Mucosa of descending colon (tissue), 3 donors: ENCODE measurements around the gene AADACL4. TPM values are rescaled to one million over a fixed set of nuclear protein-coding genes. Genes with fewer than 3 reads are reported as not detected.
A peak's percentile ranks its signal among the peaks of the same experiment; 100 is the strongest.

Experiments used
- ATAC-seq: fragments of 200-7000 bp; cut with Tn5 transposase; one replicate; pipeline ENCODE4 v1.9.1; 2020; ENCODE audit warnings: mild to moderate bottlenecking, moderate library complexity
- DNase-seq, 3 donors: peaks; one replicate each; pipeline ENCODE4 v3.0.0-alpha.2; 2020
- H3K36me3 ChIP-seq: fragments of 200-600 bp; one replicate; pipeline ENCODE4 v1.8.0; 2021; ENCODE audit warnings: low read depth, mild to moderate bottlenecking
- H3K4me1 ChIP-seq: fragments of 200-600 bp; one replicate; pipeline ENCODE4 v1.8.0; 2021; ENCODE audit warnings: low read depth, mild to moderate bottlenecking
- H3K4me3 ChIP-seq: fragments of 200-600 bp; one replicate; pipeline ENCODE4 v1.8.0; 2021; ENCODE audit warnings: mild to moderate bottlenecking
- H3K9me3 ChIP-seq: fragments of 200-600 bp; one replicate; pipeline ENCODE4 v1.8.0; 2021; ENCODE audit warnings: mild to moderate bottlenecking
- intact Hi-C, 2 donors: fragments of 100-400 bp; cut with DNase I in 1 of 2; cut with micrococcal nuclease in 1 of 2; formaldehyde crosslinking; loops; one replicate each; pipeline versions ENCODE4 v1.11.0 to v1.11.1; 2022; cut with DNase I, micrococcal nuclease
- total RNA-seq, 3 donors: library from RNA; stranded (reverse); fragmentation: NEBNext Ultra II Directional in 2 of 3; extraction: Animal tissue kit (Norgen Biotek cat#: 25700) in 2 of 3; gene quantifications; one replicate each; pipeline versions ENCODE4 v1.2.1 to v1.2.4, GENCODE V29; 2021 to 2023
- TF ChIP-seq, protein P1 (sequence below): fragments of 200-600 bp; IDR thresholded peaks from one replicate; pipeline ENCODE4 v1.8.0; 2022; ENCODE audit warnings: antibody characterized with exemption, mild to moderate bottlenecking
- donor health status: DM: no; HTN: no; CAD: no; lungs with moderate emphysema.
- donor health status: DM: no; HTN: no; CAD: no.
- donor health status: DM: no; HTN: yes; CAD: no.

Gene AADACL4
- total RNA-seq, 3 donors from 2014 or later, result not detected

DNA sequence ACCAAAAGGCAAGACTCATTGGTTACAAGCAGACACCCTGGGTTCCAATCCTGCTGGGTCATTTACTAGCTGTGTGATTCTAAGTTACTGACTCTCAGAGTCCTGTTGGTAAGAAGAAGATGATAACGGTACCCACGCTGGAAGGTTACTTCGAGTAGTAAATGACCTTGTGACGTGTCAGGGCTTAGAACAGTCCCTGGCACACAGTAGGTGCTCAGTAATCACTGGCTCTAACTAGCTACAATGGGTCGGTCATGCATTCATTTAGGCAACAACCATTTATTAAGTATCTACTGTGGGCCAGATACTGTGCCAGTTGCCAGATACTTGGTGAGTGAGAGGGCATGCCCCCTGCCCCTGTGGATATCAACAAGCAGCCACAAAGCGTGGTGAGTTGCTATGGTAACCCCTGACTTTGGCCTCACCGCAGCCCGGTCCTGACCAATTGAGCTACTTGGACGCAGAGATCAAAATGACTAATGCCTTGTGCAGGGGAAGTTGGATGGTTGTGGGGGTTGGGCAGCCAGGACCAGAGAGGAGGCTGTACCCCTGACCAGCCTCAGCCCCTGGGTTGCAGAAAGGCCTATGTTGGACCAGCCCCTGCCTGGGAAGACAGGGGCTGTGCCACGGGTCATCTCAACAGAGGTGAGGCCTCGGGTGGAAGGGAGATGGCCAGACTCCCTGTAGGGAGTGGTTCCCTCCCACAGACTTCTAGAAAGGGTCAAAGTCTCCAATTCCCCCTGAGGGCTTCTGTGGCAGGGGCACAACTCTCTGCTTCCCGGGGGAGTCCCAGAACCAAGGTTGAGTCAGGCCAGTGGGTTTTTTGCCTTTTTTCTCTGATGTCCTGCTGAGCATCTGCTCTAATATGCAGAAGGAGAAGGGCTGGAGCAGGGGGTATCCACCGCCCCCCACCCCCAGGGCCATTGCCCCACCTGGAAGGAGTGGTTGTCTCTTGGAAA is 41.9 kb upstream of the AADACL4 start:
- ATAC-seq (no peak), DNase-seq (no peak)
- peaks cover 33% of the 10 kb centered on the region for H3K4me1 ChIP-seq

DNA sequence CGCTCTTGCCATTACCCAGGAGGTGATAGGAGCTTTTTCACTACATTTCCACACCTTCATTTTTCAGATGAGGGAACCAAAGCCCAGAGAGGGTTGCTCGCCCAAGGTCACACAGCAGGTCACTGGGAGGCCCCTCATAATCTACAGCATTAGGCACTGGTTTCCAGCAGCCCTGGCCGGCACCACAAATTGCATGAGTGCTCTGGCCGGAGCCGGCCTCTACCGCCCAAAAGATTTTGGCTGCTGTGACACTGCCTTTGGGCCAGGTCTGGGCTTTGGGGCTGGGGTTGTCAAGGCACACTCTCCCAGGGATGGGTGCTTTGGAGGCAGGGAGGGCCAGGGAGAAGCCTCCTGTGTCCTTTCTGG is 41.2 kb upstream of the AADACL4 start:
- ATAC-seq (no peak), DNase-seq (no peak)
- intact Hi-C loops, result no loop called here
- Histone ChIP-seq H3K4me3 (no peak overlapping the region), H3K9me3 (no peaks in the 10 kb centered on the region), H3K36me3 (no peaks in the 10 kb centered on the region), H3K4me1 (peaks cover 30% of the 10 kb centered on the region)
- TF ChIP-seq, protein P1, sequence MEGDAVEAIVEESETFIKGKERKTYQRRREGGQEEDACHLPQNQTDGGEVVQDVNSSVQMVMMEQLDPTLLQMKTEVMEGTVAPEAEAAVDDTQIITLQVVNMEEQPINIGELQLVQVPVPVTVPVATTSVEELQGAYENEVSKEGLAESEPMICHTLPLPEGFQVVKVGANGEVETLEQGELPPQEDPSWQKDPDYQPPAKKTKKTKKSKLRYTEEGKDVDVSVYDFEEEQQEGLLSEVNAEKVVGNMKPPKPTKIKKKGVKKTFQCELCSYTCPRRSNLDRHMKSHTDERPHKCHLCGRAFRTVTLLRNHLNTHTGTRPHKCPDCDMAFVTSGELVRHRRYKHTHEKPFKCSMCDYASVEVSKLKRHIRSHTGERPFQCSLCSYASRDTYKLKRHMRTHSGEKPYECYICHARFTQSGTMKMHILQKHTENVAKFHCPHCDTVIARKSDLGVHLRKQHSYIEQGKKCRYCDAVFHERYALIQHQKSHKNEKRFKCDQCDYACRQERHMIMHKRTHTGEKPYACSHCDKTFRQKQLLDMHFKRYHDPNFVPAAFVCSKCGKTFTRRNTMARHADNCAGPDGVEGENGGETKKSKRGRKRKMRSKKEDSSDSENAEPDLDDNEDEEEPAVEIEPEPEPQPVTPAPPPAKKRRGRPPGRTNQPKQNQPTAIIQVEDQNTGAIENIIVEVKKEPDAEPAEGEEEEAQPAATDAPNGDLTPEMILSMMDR, result no peak

More for the DNA sequence above, 41.9 kb upstream of the AADACL4 start:
- H3K36me3 ChIP-seq, result no peaks in the 10 kb centered on the region
- TF ChIP-seq, protein P1, result no peak
- H3K4me3 ChIP-seq, result no peak overlapping the region
- H3K9me3 ChIP-seq, result no peaks in the 10 kb centered on the region
- intact Hi-C loops, result no loop called here

DNA sequence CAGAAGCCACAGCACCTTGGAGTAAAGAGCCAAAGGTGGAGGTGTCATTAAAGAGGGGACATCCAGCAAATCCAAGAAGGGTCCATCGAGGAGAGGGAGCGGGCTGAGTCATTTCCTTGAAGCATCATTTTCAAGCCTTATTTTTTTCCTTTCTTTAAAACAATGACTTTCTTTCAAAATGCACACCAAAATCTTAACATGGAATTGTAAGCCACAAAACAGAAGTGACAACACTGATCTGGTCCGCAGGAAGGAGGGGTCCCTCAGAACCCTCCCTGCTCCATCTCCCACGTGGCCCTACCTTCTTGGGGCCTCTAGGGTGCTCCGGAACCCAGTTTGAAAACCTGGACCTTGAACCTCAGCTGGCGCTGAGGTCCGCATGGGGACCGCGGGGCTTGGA is 40.7 kb upstream of the AADACL4 start:
- ATAC-seq (no peak), DNase-seq (no peak)
- H3K4me3 ChIP-seq, result no peak overlapping the region
- peaks cover 30% of the 10 kb centered on the region for H3K4me1 ChIP-seq
- TF ChIP-seq, protein P1, result no peak
- no peaks in the 10 kb centered on the region for H3K36me3 ChIP-seq
- H3K9me3 ChIP-seq, result no peaks in the 10 kb centered on the region
- intact Hi-C loops, result no loop called here

DNA sequence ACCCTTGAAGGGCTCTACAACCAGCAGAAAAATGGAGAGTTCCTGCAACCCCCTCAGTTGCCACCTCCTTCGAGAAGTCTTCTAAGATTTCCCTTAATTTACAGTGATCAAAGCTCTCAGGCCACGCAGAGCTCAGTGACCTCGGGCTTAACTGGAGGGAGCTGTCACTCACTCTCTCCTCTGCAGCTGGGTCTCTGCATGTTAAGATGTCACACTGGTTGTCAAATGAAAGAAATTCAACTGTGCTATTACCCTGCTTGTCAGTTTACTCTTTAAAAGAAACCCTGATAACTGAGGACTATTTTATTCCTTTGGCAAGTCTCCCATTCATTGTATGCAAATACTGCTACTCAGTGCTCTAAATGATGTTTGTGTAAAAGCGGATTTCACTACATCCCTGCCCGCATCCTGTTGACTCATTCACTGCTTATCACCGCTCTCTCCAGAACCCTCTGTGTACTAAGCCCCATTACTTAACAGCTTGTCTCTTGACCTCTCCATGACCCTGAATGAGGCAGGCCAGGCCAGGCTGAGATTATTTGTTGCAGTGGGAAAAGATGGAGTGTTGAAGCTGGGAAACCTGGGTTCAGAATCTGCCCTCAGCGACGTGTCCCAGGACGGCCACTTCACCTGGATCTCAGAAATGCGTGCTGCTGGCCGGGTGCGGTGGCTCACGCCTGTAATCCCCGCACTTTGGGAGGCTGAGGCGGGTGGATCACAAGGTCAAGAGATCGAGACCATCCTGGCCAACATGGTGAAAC is 39.6 kb upstream of the AADACL4 start:
- ATAC-seq, result peak; percentile 88
- Histone ChIP-seq H3K4me3 (no peak overlapping the region), H3K4me1 (peaks cover 30% of the 10 kb centered on the region), H3K36me3 (no peaks in the 10 kb centered on the region), H3K9me3 (no peaks in the 10 kb centered on the region)
- TF ChIP-seq, protein P1, result no peak
- peak in 1 of 3 donors; percentile 67 for DNase-seq
- intact Hi-C loops, result no loop called here

DNA sequence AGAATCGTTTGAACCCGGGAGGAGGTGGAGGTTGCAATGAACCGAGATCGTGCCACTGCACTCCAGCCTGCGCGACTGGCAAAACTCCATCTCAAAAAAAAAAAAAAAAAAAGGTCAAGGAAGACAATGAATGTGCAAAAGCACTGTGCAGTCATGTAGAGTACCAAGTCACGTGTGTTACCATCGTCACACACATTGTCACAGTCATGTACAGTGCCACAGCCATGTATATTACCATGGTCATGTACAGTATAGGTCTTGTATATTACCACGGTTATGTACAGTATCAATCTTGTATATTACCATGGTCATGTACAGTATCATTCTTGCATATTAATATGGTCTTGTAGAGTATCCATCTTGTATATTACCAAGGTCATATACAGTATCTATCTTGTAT is 38.9 kb upstream of the AADACL4 start:
- intact Hi-C loops, result no loop called here
- Histone ChIP-seq H3K4me3 (no peak overlapping the region), H3K9me3 (no peaks in the 10 kb centered on the region), H3K36me3 (no peaks in the 10 kb centered on the region), H3K4me1 (peaks cover 28% of the 10 kb centered on the region)
- TF ChIP-seq, protein P1, result no peak
- ATAC-seq (no peak), DNase-seq (no peak)
